Islet precursor cell (in vitro differentiated cells): ENCODE measurements around the gene GSTO2.

ENCODE experiments used
- DNase-seq: peaks from one replicate; pipeline ENCODE4 v3.0.0-alpha.2; 2018

Gene GSTO2

GRCh38 chr10:104254493-104255310 lies 14.3 kb upstream of the GSTO2 start, which contains the start of gene GSTO1:
Gene GSTO1, plus strand, starts transcription at chr10:104254892. Its CDS starts 37 bp downstream, at chr10:104254929.
- DNase-seq: peak; percentile 87

GRCh38 chr10:104255311-104255981 lies 13.5 kb upstream of the GSTO2 start:
- no peak for DNase-seq

- no peak for DNase-seq
Measured at GRCh38 chr10:104256335-104256961, 12.5 kb upstream of the GSTO2 start.

DNA sequence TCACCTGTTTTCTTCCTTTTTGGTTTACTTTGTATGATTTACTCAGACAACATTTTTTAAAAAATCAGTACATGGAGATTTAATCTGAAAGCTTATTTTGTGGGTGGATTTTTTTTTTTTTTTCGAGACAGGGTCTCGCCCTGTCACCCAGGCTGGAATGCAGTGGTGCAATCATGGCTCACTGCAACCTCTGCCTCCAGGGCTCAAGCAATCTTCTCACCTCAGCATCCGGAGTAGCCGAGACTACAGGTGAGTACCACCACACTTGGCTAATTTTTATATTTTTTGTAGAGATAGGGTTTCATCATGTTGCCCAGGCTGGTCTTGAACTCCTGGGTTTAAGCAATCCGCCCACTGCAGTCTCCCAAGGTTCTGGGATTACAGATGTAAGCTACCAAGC lies 11.7 kb upstream of the GSTO2 start:
- DNase-seq: no peak

- DNase-seq: no peak
Measured at GRCh38 chr10:104258209-104258608, 10.8 kb upstream of the GSTO2 start.

GRCh38 chr10:104259456-104259855 lies 9.5 kb upstream of the GSTO2 start:
- DNase-seq: no peak

- DNase-seq: peak; percentile 70
Measured at GRCh38 chr10:104259999-104260774, 8.8 kb upstream of the GSTO2 start.

DNA sequence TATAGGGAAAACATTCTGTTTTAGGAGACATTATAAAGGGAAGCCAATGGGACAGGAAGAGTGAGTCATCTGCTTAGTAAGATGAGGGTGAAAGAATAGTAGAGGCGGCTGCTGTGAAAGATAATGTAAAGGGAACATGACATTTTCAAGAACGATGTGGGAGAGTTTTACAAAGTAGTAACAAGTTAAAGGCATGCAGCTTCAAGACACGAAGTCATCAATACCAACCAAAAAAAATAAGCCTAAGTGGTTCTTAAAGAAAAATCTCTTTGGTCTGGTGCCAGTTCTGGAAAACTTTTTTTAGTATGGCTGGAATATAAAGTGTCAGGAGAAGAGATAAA lies 8.2 kb upstream of the GSTO2 start:
- DNase-seq: no peak

DNA sequence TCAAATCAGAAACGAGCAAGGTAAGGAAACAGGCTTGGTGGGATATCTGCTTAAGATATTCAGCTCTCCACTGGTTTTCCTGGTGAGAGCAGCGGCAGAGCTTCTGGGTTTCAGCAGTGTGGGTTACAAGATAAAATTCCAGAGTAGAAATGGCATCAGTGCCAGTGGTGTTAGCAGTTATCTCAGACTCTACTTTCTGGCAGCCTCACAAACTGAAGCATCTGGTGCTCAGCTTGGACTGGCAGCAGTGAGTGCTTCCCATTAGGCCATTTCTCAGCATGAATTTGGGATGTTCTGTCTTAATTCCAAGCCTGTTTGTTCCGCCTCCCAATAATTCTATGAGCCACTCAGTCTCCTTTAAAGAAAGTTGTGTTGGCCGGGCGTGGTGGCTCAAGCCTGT lies 6.9 kb upstream of the GSTO2 start:
- no peak for DNase-seq

DNA sequence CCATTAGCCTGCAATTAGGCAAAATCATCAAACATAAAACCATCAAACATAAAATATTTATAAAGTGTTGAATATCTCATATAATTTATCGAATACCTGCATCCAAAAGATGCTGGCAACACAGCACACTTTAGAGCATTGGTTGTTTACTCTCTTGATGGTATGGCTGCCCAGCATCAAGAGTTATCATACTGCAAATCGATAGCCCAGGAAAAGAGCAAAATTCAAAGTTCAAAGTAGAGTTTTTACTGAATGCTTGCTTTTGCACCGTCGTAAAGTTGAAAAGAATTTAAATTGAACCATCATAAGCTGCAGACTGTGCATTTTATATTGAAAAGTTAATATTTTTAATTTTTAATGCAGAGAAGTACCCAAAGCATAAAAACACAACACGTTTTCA lies 4.2 kb upstream of the GSTO2 start:
- DNase-seq: no peak

- DNase-seq: no peak
Measured at GRCh38 chr10:104267721-104268404, 1.1 kb upstream of the GSTO2 start.

DNA sequence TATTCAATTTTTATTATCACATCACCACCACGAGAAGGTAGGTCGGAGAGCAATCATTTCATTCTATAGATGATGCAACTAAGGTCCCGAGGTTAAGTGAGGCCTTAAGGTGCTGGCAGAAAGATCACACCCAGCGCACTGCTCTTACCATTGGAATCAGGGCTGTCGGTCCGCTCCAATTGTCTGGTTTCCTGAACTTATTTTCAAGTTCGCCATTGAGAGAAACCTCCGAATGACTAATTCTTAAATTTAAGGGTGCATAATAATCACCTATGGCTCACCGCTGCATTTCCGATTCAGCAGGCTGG lies 625 bp upstream of the GSTO2 start:
- DNase-seq: no peak

GRCh38 chr10:104273286-104273685 lies 4.3 kb downstream of the GSTO2 start:
- DNase-seq: no peak

- no peak for DNase-seq
Measured at GRCh38 chr10:104273899-104274575, 5.1 kb downstream of the GSTO2 start.

GRCh38 chr10:104274762-104275721 lies 6.1 kb downstream of the GSTO2 start:
- DNase-seq: peak; percentile 77

DNA sequence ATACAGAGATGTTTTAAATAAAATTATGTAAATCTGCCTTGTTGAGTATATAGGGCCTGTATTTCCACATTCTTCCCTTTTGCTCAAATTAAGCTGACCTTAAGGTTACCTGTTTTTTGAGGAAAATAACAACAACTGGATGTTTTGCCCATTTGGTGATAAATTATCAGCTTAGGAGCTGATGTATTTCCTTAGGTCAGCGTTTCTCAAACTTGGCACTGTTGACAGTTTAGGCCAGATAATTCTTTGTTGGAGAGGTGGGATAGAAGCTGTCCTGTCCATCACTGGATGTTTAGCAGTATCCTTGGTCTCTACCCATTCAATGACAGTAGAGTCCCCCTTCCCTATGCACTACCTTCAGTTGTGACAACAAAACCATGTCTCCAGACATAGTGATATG lies 7.2 kb downstream of the GSTO2 start:
- DNase-seq: no peak

DNA sequence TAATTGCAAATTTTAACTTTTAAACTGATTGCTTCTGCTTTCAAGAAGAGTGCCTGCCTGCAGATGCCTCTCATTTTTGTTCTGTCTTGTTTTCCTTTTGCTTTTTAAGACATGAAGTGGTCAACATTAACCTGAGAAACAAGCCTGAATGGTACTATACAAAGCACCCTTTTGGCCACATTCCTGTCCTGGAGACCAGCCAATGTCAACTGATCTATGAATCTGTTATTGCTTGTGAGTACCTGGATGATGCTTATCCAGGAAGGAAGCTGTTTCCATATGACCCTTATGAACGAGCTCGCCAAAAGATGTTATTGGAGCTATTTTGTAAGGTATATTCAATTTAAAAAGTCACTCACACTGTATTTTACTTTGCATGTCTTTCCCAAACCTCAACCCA lies 8.8 kb downstream of the GSTO2 start:
- DNase-seq: no peak

GRCh38 chr10:104279550-104280259 lies 10.7 kb downstream of the GSTO2 start:
- DNase-seq: no peak

DNA sequence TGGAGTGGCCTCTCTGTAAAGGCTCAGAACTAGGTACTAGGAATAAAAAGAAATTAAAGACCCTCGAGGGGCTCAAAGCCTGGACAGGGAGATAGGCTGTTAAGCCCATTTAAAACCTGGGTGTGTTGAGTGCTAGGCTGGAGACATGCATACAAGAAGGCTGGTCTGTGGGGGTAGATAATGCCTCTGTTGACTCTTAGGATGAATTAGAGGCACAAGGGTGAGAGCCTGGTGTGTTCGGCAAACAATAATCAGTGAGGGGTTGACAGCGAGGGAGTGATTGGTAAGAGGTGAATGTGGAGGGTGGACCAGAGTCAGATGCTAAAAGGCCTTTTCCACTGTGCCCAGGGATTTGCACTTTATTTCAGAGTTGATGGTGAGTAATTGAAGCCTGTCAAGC lies 12.7 kb downstream of the GSTO2 start:
- no peak for DNase-seq

DNA sequence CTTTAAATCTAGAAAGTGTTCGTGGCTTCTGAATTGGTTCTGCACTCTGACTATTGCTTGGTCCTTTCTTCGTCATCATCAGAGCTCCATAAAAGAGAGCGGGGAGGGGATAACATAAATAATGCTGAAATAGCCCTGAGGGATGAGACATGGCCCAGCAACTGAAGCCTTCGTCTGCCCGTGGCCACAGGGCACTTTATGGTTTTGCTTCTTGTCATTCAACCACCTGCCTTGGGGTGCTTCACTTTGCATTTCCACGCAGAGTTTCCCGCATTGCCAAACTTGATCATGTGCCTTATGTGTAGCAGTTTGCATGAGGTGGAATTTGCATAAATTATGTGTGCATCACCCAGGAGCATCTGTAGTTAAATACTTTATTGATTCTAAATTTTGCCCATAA lies 15.9 kb downstream of the GSTO2 start:
- no peak for DNase-seq
